Vagina (tissue), 2 donors: ENCODE results near the gene LRRC4C.

Experiments used
- CTCF ChIP-seq, 3 experiments: fragments of 450-650 bp in 2 of 3; fragments of 200-600 bp in 1 of 3; sonication (generic) in 1 of 3; IDR thresholded peaks; one replicate each; pipeline ENCODE4 v1.5.1; 2017 to 2019; ENCODE audit warnings: antibody characterized with exemption in 3 of 3, mild to moderate bottlenecking in 2 of 3, moderate library complexity in 2 of 3
- POLR2A ChIP-seq, 2 donors: fragments of 450-650 bp; IDR thresholded peaks; one replicate each; pipeline ENCODE4 v1.6.1; 2017; ENCODE audit warnings: antibody characterized with exemption in 2 of 2, mild to moderate bottlenecking in 2 of 2, moderate library complexity in 2 of 2

- no peak for TF ChIP-seq POLR2A (IDR thresholded peaks at IDR 0.05)
- no peak for TF ChIP-seq CTCF (IDR thresholded peaks at IDR 0.05)
These were observed 1041.8 kb downstream of the LRRC4C start for GRCh38 chr11:40417627-40418026.
